PC-9 (cell line): ENCODE data around the gene COL20A1. TPM values are rescaled to one million over a fixed set of nuclear protein-coding genes. Genes with fewer than 3 reads are reported as not detected.

Source experiments
- BruUV-seq: library from RNA; stranded (reverse); fragments of 400-500 nt; replicated peaks from 2 replicates; lab custom pipeline; 2021; lab: Mats Ljungman, UMichigan
- CTCF ChIA-PET: fragments of 300-600 bp; sonication (Branson Sonifier 250); formaldehyde crosslinking; loops from one replicate; lab custom pipeline; 2022; ENCODE audit warnings: antibody characterized with exemption; lab: Charles Lee
- POLR2A ChIA-PET: fragments of 300-600 bp; sonication (Branson Sonifier 250); formaldehyde crosslinking; loops from one replicate; lab custom pipeline; 2022; ENCODE audit warnings: antibody characterized with exemption; ENCODE audit not compliant: unreplicated experiment; lab: Charles Lee
- DNase-seq, 2 experiments: peaks; one replicate each; pipeline versions ENCODE4 v3.0.0 to v3.0.0-alpha.2; 2015 to 2022; ENCODE audit warnings: mixed read lengths in 1 of 2
- H2AFZ ChIP-seq: fragments of 200-600 bp; sonication (generic); 2 replicates; pipeline ENCODE4 v1.8.1; 2017; ENCODE audit warnings: antibody characterized with exemption
- H3F3A ChIP-seq: fragments of 200-600 bp; sonication (generic); 2 replicates; pipeline ENCODE4 v1.8.1; 2017; ENCODE audit warnings: antibody characterized with exemption, mild to moderate bottlenecking, low read depth; ENCODE audit not compliant: insufficient read depth
- H3K27ac ChIP-seq: fragments of 200-600 bp; sonication (generic); 2 replicates; pipeline ENCODE4 v1.6.1; 2016; ENCODE audit warnings: mixed run types
- H3K27me3 ChIP-seq: fragments of 200-600 bp; sonication (generic); 2 replicates; pipeline ENCODE4 v1.6.1; 2016; ENCODE audit warnings: low read depth, mixed run types; ENCODE audit not compliant: insufficient read depth
- H3K36me3 ChIP-seq: fragments of 200-600 bp; sonication (generic); 2 replicates; pipeline ENCODE4 v1.6.1; 2016; ENCODE audit warnings: low read depth, mixed run types
- H3K4me1 ChIP-seq: fragments of 200-600 bp; sonication (generic); replicated peaks from 2 replicates; pipeline ENCODE4 v1.6.1; 2016; ENCODE audit warnings: mixed run types; ENCODE audit not compliant: insufficient read depth
- H3K4me2 ChIP-seq: fragments of 200-600 bp; sonication (generic); 2 replicates; pipeline ENCODE4 v1.6.1; 2017; ENCODE audit warnings: mixed run types
- H3K4me3 ChIP-seq: fragments of 200-600 bp; sonication (generic); 2 replicates; pipeline ENCODE4 v1.6.1; 2016; ENCODE audit warnings: mixed run types
- H3K79me2 ChIP-seq: fragments of 200-600 bp; sonication (generic); 2 replicates; pipeline ENCODE4 v1.6.1; 2017; ENCODE audit warnings: low read depth, mixed run types
- H3K9me2 ChIP-seq: fragments of 200-600 bp; sonication (generic); 2 replicates; pipeline ENCODE4 v1.8.1; 2017; ENCODE audit warnings: mild to moderate bottlenecking; ENCODE audit not compliant: insufficient read depth
- H3K9me3 ChIP-seq: fragments of 200-600 bp; sonication (generic); 2 replicates; pipeline ENCODE4 v1.8.1; 2016; ENCODE audit warnings: low read depth; ENCODE audit not compliant: insufficient read depth
- H4K20me1 ChIP-seq: fragments of 200-600 bp; sonication (generic); 2 replicates; pipeline ENCODE4 v1.8.1; 2017; ENCODE audit not compliant: insufficient read depth
- CTCF ChIP-seq: fragments of 200-600 bp; sonication (generic); conservative IDR thresholded peaks from 2 replicates; pipeline ENCODE4 v1.6.1; 2017; ENCODE audit warnings: mixed run types, antibody characterized with exemption, mild to moderate bottlenecking, moderate library complexity
- EZH2 ChIP-seq: fragments of 200-600 bp; sonication (generic); IDR thresholded peaks from 2 replicates; pipeline ENCODE4 v1.8.0; 2017; ENCODE audit warnings: antibody characterized with exemption, low read depth
- intact Hi-C: fragments of 100-400 bp; cut with micrococcal nuclease; formaldehyde crosslinking; loops from one replicate; pipeline ENCODE4 v1.10.0; 2022; ENCODE audit not compliant: unreplicated experiment
- total RNA-seq: library from RNA; stranded (reverse); gene quantifications from 2 replicates; pipeline ENCODE4 v1.2.3, GENCODE V29; 2021

The COL20A1 gene
- total RNA-seq, 1 experiment from 2014 or later = not detected

- DNase-seq = no peak
- Histone ChIP-seq H3K79me2 (no peaks in the 10 kb centered on the region), H3F3A (no peaks in the 10 kb centered on the region), H4K20me1 (0 out of 2 replicates have a peak, but pooled peaks cover 11% of the 10 kb centered on the region), H3K9me3 (no peaks in the 10 kb centered on the region), H2AFZ (no peak overlapping the region), H3K4me2 (no peak overlapping the region), H3K27ac (no peak overlapping the region), H3K9me2 (no peaks in the 10 kb centered on the region), H3K4me1 (no peaks in the 10 kb centered on the region), H3K27me3 (peaks cover 93% of the 10 kb centered on the region), H3K36me3 (no peaks in the 10 kb centered on the region), H3K4me3 (no peak overlapping the region)
- intact Hi-C loops = no loop called here
- no TSS peak for BruUV-seq
- no peak for TF ChIP-seq EZH2
- TF ChIP-seq CTCF = no peak
- ChIA-PET POLR2A (no interaction called here), CTCF (no interaction called here)
Measured at GRCh38 chr20:63311833-63312243, 18.9 kb downstream of the COL20A1 start.

- TF ChIP-seq CTCF (no peak), EZH2 (no peak)
- ChIA-PET CTCF (no interaction called here), POLR2A (no interaction called here)
- Histone ChIP-seq H3K79me2 (no peaks in the 10 kb centered on the region), H4K20me1 (0 out of 2 replicates have a peak, but pooled peaks cover 11% of the 10 kb centered on the region), H3K4me1 (no peaks in the 10 kb centered on the region), H3F3A (no peaks in the 10 kb centered on the region), H3K36me3 (no peaks in the 10 kb centered on the region), H3K27ac (no peak overlapping the region), H3K9me2 (no peaks in the 10 kb centered on the region), H2AFZ (no peak overlapping the region), H3K4me3 (no peak overlapping the region), H3K27me3 (peaks cover 91% of the 10 kb centered on the region), H3K4me2 (no peak overlapping the region), H3K9me3 (no peaks in the 10 kb centered on the region)
- BruUV-seq = no TSS peak
- no peak for DNase-seq
- intact Hi-C loops = no loop called here
Measured at GRCh38 chr20:63312273-63312672, 19.3 kb downstream of the COL20A1 start.

- peaks cover 90% of the 10 kb centered on the region for H3K27me3 ChIP-seq
- intact Hi-C loops = no loop called here
- DNase-seq = no peak
Measured at GRCh38 chr20:63312690-63313348, 19.8 kb downstream of the COL20A1 start.

More at GRCh38 chr20:63312690-63313348, 19.8 kb downstream of the COL20A1 start:
- H2AFZ ChIP-seq = no peak overlapping the region
- no peaks in the 10 kb centered on the region for H3K9me3 ChIP-seq
- H4K20me1 ChIP-seq = 0 out of 2 replicates have a peak, but pooled peaks cover 8% of the 10 kb centered on the region
- no TSS peak for BruUV-seq
- no peaks in the 10 kb centered on the region for H3K36me3 ChIP-seq
- no peak overlapping the region for H3K4me2 ChIP-seq
- ChIA-PET POLR2A (no interaction called here), CTCF (no interaction called here)
- H3K4me1 ChIP-seq = no peaks in the 10 kb centered on the region
- H3K4me3 ChIP-seq = no peak overlapping the region
- no peak overlapping the region for H3K27ac ChIP-seq
- no peaks in the 10 kb centered on the region for H3F3A ChIP-seq
- H3K9me2 ChIP-seq = no peaks in the 10 kb centered on the region
- TF ChIP-seq EZH2 (no peak), CTCF (no peak)
- no peaks in the 10 kb centered on the region for H3K79me2 ChIP-seq
